ENCODE results near the gene CNTNAP2. TPM values are rescaled to one million over a fixed set of nuclear protein-coding genes. Genes with fewer than 3 reads are reported as not detected.

CNTNAP2 gene
- total RNA-seq, 2 experiments from 2014 or later: 0.28 TPM; not detected in 1

- DNase-seq (ENCODE audit: low spot score): no peak
- no TSS peak for BruUV-seq (replicated peaks)
- intact Hi-C loops (cut with micrococcal nuclease; ENCODE audit: unreplicated experiment): no loop called here
- Histone ChIP-seq H3K36me3 (ENCODE audit: insufficient read depth, low read length) (no peaks in the 10 kb centered on the region), H3K4me1 (ENCODE audit: insufficient read depth, low read length, poor library complexity, severe bottlenecking) (no peaks in the 10 kb centered on the region), H2AFZ (ENCODE audit: low read length) (no peak overlapping the region), H3K4me2 (ENCODE audit: low read length) (no peak overlapping the region), H3K9me3 (ENCODE audit: low read length) (no peaks in the 10 kb centered on the region), H3K4me3 (ENCODE audit: low read depth, low read length, poor library complexity, severe bottlenecking) (no peak overlapping the region), H3K9me2 (ENCODE audit: insufficient read depth, low read length) (no peaks in the 10 kb centered on the region; the same call in 1 of the 2 replicates), H3K27ac (ENCODE audit: low read depth, low read length, poor library complexity, severe bottlenecking) (no peak overlapping the region), H3K79me2 (ENCODE audit: insufficient read depth, low read depth, low read length) (no peaks in the 10 kb centered on the region), H4K20me1 (ENCODE audit: insufficient read depth, low read length) (no peaks in the 10 kb centered on the region)
- ChIA-PET CTCF (ENCODE audit: unreplicated experiment) (no interaction called here), POLR2A (interaction anchor here (1.2 kb wide), 1 partner anchor 10 kb away, joined by 3 read pairs; no protein-coding TSS in a partner anchor)
- TF ChIP-seq CTCF (conservative IDR thresholded peaks at IDR 0.05; ENCODE audit: low read length): no peak
- no peak for TF ChIP-seq EZH2phosphoT487 (IDR thresholded peaks at IDR 0.05; ENCODE audit: borderline replicate concordance, low read depth, low read length)
Measured at GRCh38 chr7:147650991-147651390, 1534.4 kb downstream of the CNTNAP2 start.

GRCh38 chr7:147651601-147652000 is 1535.0 kb downstream of the CNTNAP2 start:
- no peak for TF ChIP-seq EZH2phosphoT487 (IDR thresholded peaks at IDR 0.05; ENCODE audit: borderline replicate concordance, low read depth, low read length)
- no peak for TF ChIP-seq CTCF (conservative IDR thresholded peaks at IDR 0.05; ENCODE audit: low read length)

GRCh38 chr7:147653456-147653855 is 1536.9 kb downstream of the CNTNAP2 start:
- Histone ChIP-seq H3K9me2 (ENCODE audit: insufficient read depth, low read length) (no peaks in the 10 kb centered on the region; the same call in 1 of the 2 replicates), H2AFZ (ENCODE audit: low read length) (no peak overlapping the region), H3K4me1 (ENCODE audit: insufficient read depth, low read length, poor library complexity, severe bottlenecking) (no peaks in the 10 kb centered on the region), H4K20me1 (ENCODE audit: insufficient read depth, low read length) (no peaks in the 10 kb centered on the region), H3K27ac (ENCODE audit: low read depth, low read length, poor library complexity, severe bottlenecking) (no peak overlapping the region), H3K9me3 (ENCODE audit: low read length) (no peaks in the 10 kb centered on the region), H3K79me2 (ENCODE audit: insufficient read depth, low read depth, low read length) (no peaks in the 10 kb centered on the region), H3K4me3 (ENCODE audit: low read depth, low read length, poor library complexity, severe bottlenecking) (no peak overlapping the region), H3K4me2 (ENCODE audit: low read length) (no peak overlapping the region), H3K36me3 (ENCODE audit: insufficient read depth, low read length) (no peaks in the 10 kb centered on the region)
- no peak for TF ChIP-seq CTCF (conservative IDR thresholded peaks at IDR 0.05; ENCODE audit: low read length)
- no peak for DNase-seq (ENCODE audit: low spot score)
- ChIA-PET CTCF (ENCODE audit: unreplicated experiment) (no interaction called here), POLR2A (no interaction called here)
- BruUV-seq (replicated peaks): no TSS peak
- intact Hi-C loops (cut with micrococcal nuclease; ENCODE audit: unreplicated experiment): no loop called here

More at GRCh38 chr7:147651601-147652000, 1535.0 kb downstream of the CNTNAP2 start:
- Histone ChIP-seq H3K27ac (ENCODE audit: low read depth, low read length, poor library complexity, severe bottlenecking) (no peak overlapping the region), H3K4me2 (ENCODE audit: low read length) (no peak overlapping the region), H3K9me2 (ENCODE audit: insufficient read depth, low read length) (no peaks in the 10 kb centered on the region; the same call in 1 of the 2 replicates), H2AFZ (ENCODE audit: low read length) (no peak overlapping the region), H3K36me3 (ENCODE audit: insufficient read depth, low read length) (no peaks in the 10 kb centered on the region), H3K79me2 (ENCODE audit: insufficient read depth, low read depth, low read length) (no peaks in the 10 kb centered on the region), H3K4me1 (ENCODE audit: insufficient read depth, low read length, poor library complexity, severe bottlenecking) (no peaks in the 10 kb centered on the region), H3K9me3 (ENCODE audit: low read length) (no peaks in the 10 kb centered on the region), H4K20me1 (ENCODE audit: insufficient read depth, low read length) (no peaks in the 10 kb centered on the region), H3K4me3 (ENCODE audit: low read depth, low read length, poor library complexity, severe bottlenecking) (no peak overlapping the region)
- CTCF ChIA-PET (ENCODE audit: unreplicated experiment): no interaction called here
- intact Hi-C loops (cut with micrococcal nuclease; ENCODE audit: unreplicated experiment): no loop called here
- no peak for DNase-seq (ENCODE audit: low spot score)
- POLR2A ChIA-PET: interaction anchor here (0.6 kb wide), 1 partner anchor 14 kb away, joined by 3 read pairs; no protein-coding TSS in a partner anchor
- BruUV-seq (replicated peaks): no TSS peak
